DOHH2 (cell line): ENCODE results near the gene PAXX.

Source experiments
- H3F3A ChIP-seq: fragments of 200-600 bp; sonication (generic), shearing (Covaris generic); 2 replicates; pipeline ENCODE4 v1.6.0; 2016; ENCODE audit warnings: antibody characterized with exemption, mild to moderate bottlenecking; ENCODE audit not compliant: control insufficient read depth, insufficient read depth
- H3K27ac ChIP-seq: fragments of 200-600 bp; sonication (generic); 2 replicates; pipeline ENCODE4 v1.5.1; 2014; ENCODE audit warnings: low read depth, mild to moderate bottlenecking, low read length, moderate library complexity
- H3K27me3 ChIP-seq: fragments of 200-600 bp; sonication (generic); 2 replicates; pipeline ENCODE4 v1.6.1; 2014; ENCODE audit warnings: mild to moderate bottlenecking, low read length, mixed read lengths; ENCODE audit not compliant: control insufficient read depth
- H3K36me3 ChIP-seq: fragments of 200-600 bp; sonication (generic); 2 replicates; pipeline ENCODE4 v1.6.1; 2014; ENCODE audit warnings: mild to moderate bottlenecking, low read length, moderate library complexity, mixed read lengths; ENCODE audit not compliant: control insufficient read depth
- H3K4me1 ChIP-seq: fragments of 200-600 bp; sonication (generic); 2 replicates; pipeline ENCODE4 v1.6.1; 2014; ENCODE audit warnings: mild to moderate bottlenecking, low read length, mixed read lengths; ENCODE audit not compliant: control insufficient read depth
- H3K4me2 ChIP-seq: fragments of 200-600 bp; sonication (generic); 2 replicates; pipeline ENCODE4 v1.6.0; 2014; ENCODE audit warnings: mild to moderate bottlenecking, low read length, moderate library complexity
- H3K4me3 ChIP-seq: fragments of 200-600 bp; sonication (generic); 2 replicates; pipeline ENCODE4 v1.5.1; 2014; ENCODE audit warnings: mild to moderate bottlenecking, low read length, mixed read lengths
- H3K79me2 ChIP-seq: fragments of 200-600 bp; sonication (generic); 2 replicates; pipeline ENCODE4 v1.6.1; 2014; ENCODE audit warnings: mild to moderate bottlenecking, low read length, mixed read lengths; ENCODE audit not compliant: control insufficient read depth
- H3K9me2 ChIP-seq: fragments of 200-600 bp; sonication (generic); replicated peaks from 2 replicates; pipeline ENCODE4 v1.6.1; 2014; ENCODE audit warnings: mild to moderate bottlenecking, low read length, mixed read lengths; ENCODE audit not compliant: control insufficient read depth
- H3K9me3 ChIP-seq: fragments of 200-600 bp; sonication (generic); 2 replicates; pipeline ENCODE4 v1.6.1; 2014; ENCODE audit warnings: antibody characterized with exemption, low read length, mixed read lengths; ENCODE audit not compliant: control insufficient read depth, insufficient read depth
- H4K20me1 ChIP-seq: fragments of 200-600 bp; sonication (generic); 2 replicates; pipeline ENCODE4 v1.6.0; 2014; ENCODE audit warnings: low read depth, mild to moderate bottlenecking, antibody characterized with exemption, low read length, moderate library complexity; ENCODE audit not compliant: control insufficient read depth, insufficient read depth
- EZH2phosphoT487 ChIP-seq: fragments of 200-600 bp; sonication (generic); IDR thresholded peaks from 2 replicates; pipeline ENCODE4 v1.6.1; 2017; ENCODE audit warnings: borderline replicate concordance, mild to moderate bottlenecking, antibody characterized with exemption, low read length, moderate library complexity, mixed read lengths
- TF ChIP-seq, protein P1 (sequence below): fragments of 200-600 bp; sonication (generic); IDR thresholded peaks from one replicate; pipeline ENCODE4 v1.5.1; 2014; ENCODE audit warnings: antibody characterized with exemption, mild to moderate bottlenecking, low read depth, low read length; ENCODE audit not compliant: poor library complexity, severe bottlenecking

The PAXX gene

DNA sequence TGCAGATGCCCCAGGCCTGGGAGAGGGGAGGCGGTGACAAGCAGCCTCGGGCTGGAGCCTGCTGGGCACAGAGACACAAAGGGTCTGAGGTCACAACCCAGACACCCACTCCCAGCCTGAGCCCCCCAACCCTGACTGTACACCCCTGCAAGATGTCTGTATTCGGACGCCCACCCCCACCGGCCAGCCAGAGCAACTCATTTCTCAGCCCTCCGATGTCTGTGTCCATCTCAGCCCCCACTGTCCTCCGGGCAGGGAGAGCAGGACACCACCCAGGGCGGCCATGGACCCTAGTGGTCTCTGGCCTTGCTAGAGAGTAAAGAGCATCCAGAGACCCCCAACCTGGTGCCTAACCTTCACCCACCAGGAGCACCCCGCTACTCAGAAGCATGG, 36.3 kb upstream of the PAXX start:
- no peaks in the 10 kb centered on the region; the same call in 1 of the 2 replicates for H3K4me1 ChIP-seq
- H3F3A ChIP-seq, result no peaks in the 10 kb centered on the region
- H3K36me3 ChIP-seq, result no peaks in the 10 kb centered on the region
- no peak overlapping the region for H3K4me3 ChIP-seq
- TF ChIP-seq, protein P1, sequence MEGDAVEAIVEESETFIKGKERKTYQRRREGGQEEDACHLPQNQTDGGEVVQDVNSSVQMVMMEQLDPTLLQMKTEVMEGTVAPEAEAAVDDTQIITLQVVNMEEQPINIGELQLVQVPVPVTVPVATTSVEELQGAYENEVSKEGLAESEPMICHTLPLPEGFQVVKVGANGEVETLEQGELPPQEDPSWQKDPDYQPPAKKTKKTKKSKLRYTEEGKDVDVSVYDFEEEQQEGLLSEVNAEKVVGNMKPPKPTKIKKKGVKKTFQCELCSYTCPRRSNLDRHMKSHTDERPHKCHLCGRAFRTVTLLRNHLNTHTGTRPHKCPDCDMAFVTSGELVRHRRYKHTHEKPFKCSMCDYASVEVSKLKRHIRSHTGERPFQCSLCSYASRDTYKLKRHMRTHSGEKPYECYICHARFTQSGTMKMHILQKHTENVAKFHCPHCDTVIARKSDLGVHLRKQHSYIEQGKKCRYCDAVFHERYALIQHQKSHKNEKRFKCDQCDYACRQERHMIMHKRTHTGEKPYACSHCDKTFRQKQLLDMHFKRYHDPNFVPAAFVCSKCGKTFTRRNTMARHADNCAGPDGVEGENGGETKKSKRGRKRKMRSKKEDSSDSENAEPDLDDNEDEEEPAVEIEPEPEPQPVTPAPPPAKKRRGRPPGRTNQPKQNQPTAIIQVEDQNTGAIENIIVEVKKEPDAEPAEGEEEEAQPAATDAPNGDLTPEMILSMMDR, result no peak
- no peak for TF ChIP-seq EZH2phosphoT487
- no peaks in the 10 kb centered on the region for H3K79me2 ChIP-seq
- H3K27ac ChIP-seq, result no peak overlapping the region
- no peaks in the 10 kb centered on the region for H3K9me3 ChIP-seq
- no peaks in the 10 kb centered on the region for H4K20me1 ChIP-seq
- H3K9me2 ChIP-seq, result no peaks in the 10 kb centered on the region
- H3K27me3 ChIP-seq, result no peaks in the 10 kb centered on the region
- H3K4me2 ChIP-seq, result no peak overlapping the region

DNA sequence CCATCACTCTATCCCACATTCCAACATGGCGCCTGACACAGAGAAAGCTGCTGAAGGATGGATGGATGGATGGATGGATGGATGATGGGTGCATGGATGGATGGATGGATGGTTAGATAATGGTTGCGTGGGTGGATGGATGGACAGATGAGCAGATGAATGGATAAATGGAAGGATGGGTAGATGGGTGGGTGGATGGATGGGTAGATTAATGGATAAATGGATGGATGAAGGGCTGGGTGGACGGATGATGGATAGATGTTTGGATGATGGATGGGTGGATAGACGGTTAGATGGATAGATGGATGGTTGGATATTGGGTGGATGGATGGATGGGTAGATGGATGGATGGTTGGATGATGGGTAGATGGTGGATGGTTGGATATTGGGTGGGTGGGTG, 35.6 kb upstream of the PAXX start:
- no peak overlapping the region for H3K27ac ChIP-seq
- H3F3A ChIP-seq, result no peaks in the 10 kb centered on the region
- no peaks in the 10 kb centered on the region for H4K20me1 ChIP-seq
- H3K9me3 ChIP-seq, result no peaks in the 10 kb centered on the region
- no peaks in the 10 kb centered on the region for H3K79me2 ChIP-seq
- no peaks in the 10 kb centered on the region for H3K4me1 ChIP-seq
- no peaks in the 10 kb centered on the region for H3K27me3 ChIP-seq
- no peaks in the 10 kb centered on the region for H3K36me3 ChIP-seq
- no peak overlapping the region for H3K4me3 ChIP-seq
- H3K9me2 ChIP-seq, result no peaks in the 10 kb centered on the region
- TF ChIP-seq, protein P1, result no peak
- TF ChIP-seq EZH2phosphoT487, result no peak
- H3K4me2 ChIP-seq, result no peak overlapping the region

- H3K9me2 ChIP-seq, result no peaks in the 10 kb centered on the region
- H3K27me3 ChIP-seq, result no peaks in the 10 kb centered on the region
- no peaks in the 10 kb centered on the region for H3K79me2 ChIP-seq
- no peaks in the 10 kb centered on the region for H3F3A ChIP-seq
- H3K4me3 ChIP-seq, result no peak overlapping the region
- no peak overlapping the region for H3K4me2 ChIP-seq
- no peaks in the 10 kb centered on the region for H4K20me1 ChIP-seq
- H3K4me1 ChIP-seq, result no peaks in the 10 kb centered on the region
- H3K27ac ChIP-seq, result no peak overlapping the region
- H3K36me3 ChIP-seq, result no peaks in the 10 kb centered on the region
- TF ChIP-seq EZH2phosphoT487, result no peak
- TF ChIP-seq, protein P1, result no peak
- no peaks in the 10 kb centered on the region for H3K9me3 ChIP-seq
These were observed 34.8 kb upstream of the PAXX start for GRCh38 chr9:136957461-136957860.

- H3K4me1 ChIP-seq, result no peaks in the 10 kb centered on the region
- no peak overlapping the region for H3K4me3 ChIP-seq
- H3K4me2 ChIP-seq, result no peak overlapping the region
- no peaks in the 10 kb centered on the region for H3F3A ChIP-seq
- H3K9me2 ChIP-seq, result no peaks in the 10 kb centered on the region
- TF ChIP-seq EZH2phosphoT487, result no peak
- TF ChIP-seq, protein P1, result no peak
- no peaks in the 10 kb centered on the region for H4K20me1 ChIP-seq
- H3K9me3 ChIP-seq, result no peaks in the 10 kb centered on the region
- no peaks in the 10 kb centered on the region for H3K79me2 ChIP-seq
- no peaks in the 10 kb centered on the region for H3K27me3 ChIP-seq
- no peak overlapping the region for H3K27ac ChIP-seq
- H3K36me3 ChIP-seq, result no peaks in the 10 kb centered on the region
These were observed 34.3 kb upstream of the PAXX start for GRCh38 chr9:136957901-136958300.
